Right kidney (tissue), 1 donor: ENCODE results near the gene PTPN23.
"Not testable (repeated sequence)": the region's sequence is repeated elsewhere in the genome, so short reads cannot be mapped to it uniquely, and the experiment has no call there.

ENCODE experiments used
- DNase-seq: peaks from one replicate; pipeline ENCODE4 v3.0.0-alpha.2; 2016

The PTPN23 gene

GRCh38 chr3:47441796-47442551, 61.2 kb downstream of the PTPN23 start:
- DNase-seq, result no peak

DNA sequence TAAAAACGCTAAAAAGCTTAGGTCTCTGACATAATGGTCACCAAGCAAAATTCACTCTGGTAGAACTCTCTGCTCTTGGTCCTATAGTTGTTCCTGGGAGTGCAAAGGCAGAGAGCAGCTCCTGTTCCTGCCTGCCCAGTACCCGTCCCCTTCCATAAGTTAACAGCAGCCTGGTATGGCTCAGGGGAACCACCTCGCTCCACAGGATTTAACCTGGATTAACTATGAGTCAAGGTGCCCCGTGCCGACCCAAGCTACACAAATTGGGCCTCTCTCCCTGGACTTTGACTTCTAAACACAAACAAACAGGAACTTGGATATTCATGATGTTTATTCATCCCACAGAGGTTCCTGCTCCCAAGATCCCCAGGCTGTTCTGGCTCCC, 62.8 kb downstream of the PTPN23 start:
- no peak for DNase-seq

GRCh38 chr3:47444103-47444502, 63.3 kb downstream of the PTPN23 start:
- no peak for DNase-seq

DNA sequence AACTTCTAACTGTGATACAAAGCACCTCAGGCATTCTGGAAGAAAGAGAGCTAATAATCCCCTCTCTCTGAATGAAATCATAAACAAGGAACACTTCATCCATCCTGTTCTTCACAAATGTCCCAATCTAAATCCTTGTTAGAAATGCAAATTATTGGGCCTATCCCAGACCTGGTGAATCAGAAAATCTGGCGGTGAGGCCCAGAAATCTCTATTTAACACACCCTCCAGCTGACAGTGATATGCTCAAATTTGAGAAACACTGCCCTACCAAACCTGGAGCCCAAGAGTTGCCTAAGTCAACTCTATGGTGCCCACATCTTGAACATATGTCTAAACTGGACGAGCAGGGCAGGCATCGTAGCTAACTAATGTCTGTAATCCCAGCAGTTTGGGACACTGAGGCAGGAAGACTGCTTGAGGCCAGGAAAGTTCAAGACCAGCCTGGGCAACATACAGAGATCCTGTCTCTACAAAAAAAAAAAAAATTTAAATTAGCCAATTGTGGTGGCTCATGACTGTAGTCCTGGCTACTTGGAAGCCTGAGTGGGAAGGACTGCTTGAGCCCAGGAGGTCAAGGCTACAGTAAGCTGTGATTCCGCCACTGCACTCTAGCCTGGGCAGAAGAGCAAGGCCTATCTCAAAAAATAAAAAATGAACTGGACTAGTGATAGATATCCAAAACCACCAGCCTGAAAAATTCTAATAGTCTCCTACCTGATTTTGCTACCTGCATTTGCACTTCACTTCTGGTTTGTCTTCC, 71.8 kb downstream of the PTPN23 start:
- DNase-seq, result no peak

GRCh38 chr3:47455806-47456452, 75.1 kb downstream of the PTPN23 start:
- no peak for DNase-seq

DNA sequence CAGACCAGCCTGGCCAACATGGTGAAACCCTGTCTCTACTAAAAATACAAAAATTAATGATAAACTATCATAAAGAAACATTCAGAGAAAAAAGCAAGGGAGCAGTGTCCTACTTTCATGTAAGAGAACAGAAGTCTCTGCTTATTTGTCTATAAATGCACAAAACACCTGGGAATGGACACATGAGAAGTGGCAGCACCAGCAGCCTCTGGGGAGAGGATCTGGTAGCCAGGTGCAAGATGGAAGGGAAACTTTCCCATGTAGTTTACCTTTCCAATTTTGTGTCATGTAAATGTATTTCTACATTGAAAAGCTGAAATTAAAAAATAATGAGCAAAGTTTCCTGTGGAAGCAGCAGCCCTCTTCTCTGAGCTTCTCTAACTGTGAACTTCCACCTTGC, 76.2 kb downstream of the PTPN23 start:
- DNase-seq, result no peak

- not testable (repeated sequence) for DNase-seq
Observed at GRCh38 chr3:47459534-47460085, 78.8 kb downstream of the PTPN23 start.
